Subcutaneous adipose tissue (tissue), 4 donors: ENCODE results near the gene PTPRG. TPM values are rescaled to one million over a fixed set of nuclear protein-coding genes. Genes with fewer than 3 reads are reported as not detected.

Experiments
- total RNA-seq, 4 donors: library from RNA; depleted of rRNA; stranded (reverse); fragments of >200 nt; gene quantifications; one replicate each; pipeline ENCODE4 v1.1.0, GENCODE V29; 2016
- TF ChIP-seq, protein P1 (sequence below): fragments of 450-650 bp; IDR thresholded peaks from one replicate; pipeline ENCODE4 v1.5.1; 2016; ENCODE audit warnings: low read depth, mild to moderate bottlenecking, control low read depth, antibody characterized with exemption, moderate library complexity

PTPRG gene
- total RNA-seq, 4 donors from 2014 or later = 115 to 164 (median 159) TPM

DNA sequence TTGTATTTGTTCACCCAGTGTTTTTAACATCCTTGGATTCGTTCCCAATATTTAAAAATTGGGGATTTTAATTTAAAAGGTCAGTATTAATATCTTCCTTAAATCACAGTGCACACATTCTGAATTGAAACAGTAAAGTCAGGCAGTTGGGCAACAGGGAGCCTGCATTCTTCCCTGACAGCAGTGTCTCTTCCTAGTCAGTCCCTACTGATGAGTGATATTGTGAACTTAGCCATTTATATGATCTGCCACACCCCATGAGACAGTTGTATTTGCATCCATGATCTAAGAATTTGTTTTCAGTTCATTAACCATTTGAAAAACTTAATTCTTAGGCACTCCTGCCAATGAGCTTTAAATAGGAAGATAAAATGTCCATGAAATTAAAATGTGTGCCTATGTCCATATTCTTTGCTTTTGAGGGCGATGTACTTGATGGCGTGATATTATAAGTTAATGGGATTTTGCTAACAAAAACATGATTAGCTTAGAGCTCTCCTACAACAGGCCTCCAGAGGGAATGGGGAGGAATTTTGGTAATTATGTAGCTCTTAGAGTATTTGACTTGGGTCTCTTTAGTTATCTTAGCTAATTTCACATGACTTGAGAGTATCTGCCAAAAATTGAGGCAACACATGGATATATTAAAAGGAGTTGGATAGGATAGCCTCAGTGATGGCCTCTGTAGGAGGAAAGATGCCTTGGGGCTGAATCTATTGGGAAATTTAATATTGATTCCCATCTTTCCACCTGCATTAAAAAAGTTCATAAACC lies 219.3 kb downstream of the PTPRG start:
- TF ChIP-seq, protein P1, sequence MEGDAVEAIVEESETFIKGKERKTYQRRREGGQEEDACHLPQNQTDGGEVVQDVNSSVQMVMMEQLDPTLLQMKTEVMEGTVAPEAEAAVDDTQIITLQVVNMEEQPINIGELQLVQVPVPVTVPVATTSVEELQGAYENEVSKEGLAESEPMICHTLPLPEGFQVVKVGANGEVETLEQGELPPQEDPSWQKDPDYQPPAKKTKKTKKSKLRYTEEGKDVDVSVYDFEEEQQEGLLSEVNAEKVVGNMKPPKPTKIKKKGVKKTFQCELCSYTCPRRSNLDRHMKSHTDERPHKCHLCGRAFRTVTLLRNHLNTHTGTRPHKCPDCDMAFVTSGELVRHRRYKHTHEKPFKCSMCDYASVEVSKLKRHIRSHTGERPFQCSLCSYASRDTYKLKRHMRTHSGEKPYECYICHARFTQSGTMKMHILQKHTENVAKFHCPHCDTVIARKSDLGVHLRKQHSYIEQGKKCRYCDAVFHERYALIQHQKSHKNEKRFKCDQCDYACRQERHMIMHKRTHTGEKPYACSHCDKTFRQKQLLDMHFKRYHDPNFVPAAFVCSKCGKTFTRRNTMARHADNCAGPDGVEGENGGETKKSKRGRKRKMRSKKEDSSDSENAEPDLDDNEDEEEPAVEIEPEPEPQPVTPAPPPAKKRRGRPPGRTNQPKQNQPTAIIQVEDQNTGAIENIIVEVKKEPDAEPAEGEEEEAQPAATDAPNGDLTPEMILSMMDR = no peak

DNA sequence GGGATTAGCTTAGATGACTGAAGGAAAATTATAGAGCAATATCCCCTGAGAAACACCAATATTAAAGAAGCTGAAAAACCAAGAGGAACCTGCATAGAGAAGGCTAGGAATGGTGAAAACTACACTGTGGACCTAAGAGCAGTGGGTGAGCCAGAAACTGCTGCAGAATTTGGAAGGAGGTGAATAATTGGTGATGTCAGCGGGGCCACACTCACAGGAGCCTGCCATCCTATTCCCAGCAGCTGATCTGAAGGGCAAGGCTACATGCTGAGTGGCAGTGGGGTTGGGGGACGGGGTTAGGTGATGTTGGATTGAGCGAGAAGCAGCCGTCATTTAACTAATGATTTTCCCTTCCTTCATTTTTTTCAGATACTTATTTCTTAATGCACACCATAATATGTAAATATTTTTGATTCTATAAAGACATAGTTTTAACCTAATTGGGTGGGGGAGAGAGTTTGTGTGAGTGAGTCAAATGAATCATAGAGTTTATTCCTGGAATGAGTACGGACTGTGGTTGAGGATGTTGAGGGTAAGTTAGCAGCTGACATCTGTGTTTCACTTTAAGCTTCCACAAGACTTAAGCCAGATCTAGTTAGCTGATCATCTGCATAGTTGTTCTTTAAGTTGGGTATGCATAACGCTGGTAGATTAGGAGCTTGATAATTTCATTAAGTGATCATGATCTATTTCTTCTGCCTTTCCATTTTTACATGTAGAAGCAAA lies 222.8 kb downstream of the PTPRG start:
- TF ChIP-seq, protein P1 = no peak

DNA sequence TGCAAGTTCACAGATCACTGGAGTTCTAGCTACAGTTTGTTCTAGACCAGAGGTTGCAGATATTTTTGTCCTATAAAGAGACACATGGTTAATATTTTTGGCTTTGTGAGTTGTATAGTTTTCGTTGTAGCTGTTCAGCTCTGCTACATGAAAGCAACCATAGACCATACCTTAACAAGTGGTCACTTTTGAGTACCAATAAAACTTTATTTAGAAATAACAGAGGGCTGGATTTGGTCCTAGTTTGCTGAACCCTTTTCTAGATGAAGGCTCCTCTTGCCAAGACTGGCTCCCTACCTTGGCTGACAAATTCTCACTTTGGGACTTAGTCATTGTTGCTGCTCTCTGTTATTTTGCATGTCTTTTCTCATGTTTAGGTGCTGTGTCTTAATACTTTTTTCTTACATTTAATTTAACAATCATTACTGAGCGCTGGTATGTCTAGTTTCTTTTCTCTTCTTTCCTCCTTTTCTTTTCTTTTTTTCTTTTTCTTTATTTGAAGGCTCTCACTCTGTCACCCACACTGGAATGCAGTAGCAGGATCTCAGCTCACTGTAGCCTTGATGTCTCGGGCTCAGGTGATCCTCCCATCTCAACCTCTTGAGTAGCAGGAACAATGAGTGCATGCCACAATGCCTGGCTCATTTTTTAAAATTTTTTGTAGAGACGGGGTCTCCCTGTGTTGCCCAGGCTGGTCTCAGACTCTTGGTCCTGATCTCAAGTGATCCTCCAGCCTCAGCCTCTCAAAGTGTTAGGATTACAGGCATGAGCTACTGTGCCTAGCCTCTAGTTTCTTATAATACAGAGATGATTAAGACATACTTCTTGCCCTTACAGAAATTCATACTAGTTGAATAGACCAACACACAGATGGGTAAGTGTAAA lies 227.5 kb downstream of the PTPRG start:
- TF ChIP-seq, protein P1 = no peak

DNA sequence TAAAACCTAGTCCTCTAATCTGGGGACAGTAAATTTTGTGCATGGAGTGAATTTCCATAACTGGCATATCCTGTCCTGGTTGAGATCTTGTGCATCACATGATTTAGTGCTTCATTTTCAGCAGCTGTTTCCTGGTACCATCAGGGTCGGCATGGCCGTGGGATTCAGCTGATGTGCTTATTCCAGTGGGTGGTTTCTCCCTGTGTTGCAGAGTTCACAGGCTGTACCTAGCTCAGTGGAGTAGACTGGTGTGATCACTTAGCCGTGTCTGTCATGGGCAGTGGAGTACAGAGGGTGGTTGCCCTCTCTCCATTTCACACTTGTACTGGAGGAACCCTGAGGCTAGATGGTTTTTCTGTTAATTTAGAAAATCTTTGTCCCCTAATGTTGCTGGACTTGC lies 228.5 kb downstream of the PTPRG start:
- TF ChIP-seq, protein P1 = no peak

DNA sequence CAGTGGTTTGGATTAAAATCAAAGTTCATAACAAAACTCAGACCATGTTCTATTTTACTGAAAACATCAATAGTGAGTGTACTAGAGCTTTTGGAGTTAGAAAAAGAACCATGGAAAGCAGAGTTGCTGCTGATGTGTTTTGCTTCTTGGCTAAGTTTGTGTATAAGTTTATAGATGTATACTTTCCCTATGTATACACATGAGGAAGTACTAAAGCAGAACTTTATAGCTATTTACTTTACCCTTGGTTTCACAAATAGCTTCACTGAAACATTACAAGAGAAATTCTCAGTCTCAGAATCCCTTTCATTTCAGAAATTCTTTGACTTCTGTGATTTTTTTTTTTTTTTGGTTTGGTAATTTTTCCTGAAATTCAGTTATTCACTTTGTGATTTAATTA lies 229.0 kb downstream of the PTPRG start:
- TF ChIP-seq, protein P1 = no peak

DNA sequence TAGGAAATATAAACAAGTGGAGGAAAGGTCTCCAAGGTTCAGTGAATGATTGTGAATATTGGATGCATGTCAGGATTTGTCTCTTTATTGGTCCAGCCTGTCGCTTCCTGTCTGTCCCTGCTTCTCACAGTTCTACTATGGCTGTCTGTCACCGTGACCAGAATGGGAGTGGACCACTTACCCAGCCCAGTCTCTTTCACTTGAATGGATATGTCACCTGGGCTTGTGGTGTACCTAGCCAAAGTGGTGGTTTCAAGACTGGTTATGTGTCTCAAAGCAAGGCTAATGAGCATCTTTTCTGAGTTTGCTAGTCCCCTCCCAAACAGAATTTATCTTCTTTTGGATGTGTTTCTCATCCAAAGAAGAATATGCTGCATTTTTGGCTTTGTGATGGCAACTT lies 231.7 kb downstream of the PTPRG start:
- TF ChIP-seq, protein P1 = no peak

DNA sequence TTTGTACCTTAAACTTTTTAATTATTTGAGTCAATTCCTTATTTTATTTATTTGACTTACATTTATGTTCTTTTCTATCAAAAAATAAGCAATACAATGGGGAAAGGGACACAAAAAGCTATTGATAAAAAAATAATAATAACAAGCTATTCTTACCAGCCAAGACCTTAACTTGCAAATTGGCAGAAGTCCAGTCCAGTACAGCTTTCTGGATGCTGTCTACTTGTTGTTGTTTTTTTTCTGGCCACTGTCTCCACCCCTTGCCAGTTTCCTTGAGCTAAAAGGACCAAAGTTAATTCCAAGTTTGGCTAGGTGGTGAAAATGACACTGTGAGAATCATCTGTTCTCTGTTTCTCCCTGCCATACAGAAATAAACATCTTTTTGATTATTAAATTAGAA lies 232.2 kb downstream of the PTPRG start:
- TF ChIP-seq, protein P1 = no peak
